Natural killer cell (primary cell): Measurements from ENCODE around the gene GAMT. TPM values are rescaled to one million over a fixed set of nuclear protein-coding genes. Genes with fewer than 3 reads are reported as not detected.
"Not testable (repeated sequence)": the region's sequence is repeated elsewhere in the genome, so short reads cannot be mapped to it uniquely, and the experiment has no call there.

ENCODE experiments used
- ATAC-seq, 3 donors: fragments of 150-1000 bp in 2 of 3; fragments of 200-7000 bp in 1 of 3; cut with Tn5 transposase; 1 replicate in 1 of 3; 2 replicates in 2 of 3; pipeline ENCODE4 v1.10.0; 2021; ENCODE audit warnings: mild to moderate bottlenecking in 2 of 3, moderate library complexity in 2 of 3
- DNase-seq, 2 donors: peaks; one replicate each; pipeline versions ENCODE4 v3.0.0 to v3.0.0-alpha.2; 2013 to 2021; ENCODE audit warnings: mixed read lengths in 1 of 2
- H3K27ac ChIP-seq: one replicate; pipeline ENCODE4 v1.5.1; 2013; ENCODE audit warnings: mild to moderate bottlenecking, low read length
- H3K27me3 ChIP-seq: one replicate; pipeline ENCODE4 v1.6.1; 2013; ENCODE audit warnings: low read length; ENCODE audit not compliant: control insufficient read depth, insufficient read depth
- H3K36me3 ChIP-seq: one replicate; pipeline ENCODE4 v1.6.1; 2013; ENCODE audit warnings: low read length; ENCODE audit not compliant: control insufficient read depth, insufficient read depth
- H3K4me1 ChIP-seq: one replicate; pipeline ENCODE4 v1.6.1; 2013; ENCODE audit warnings: low read length; ENCODE audit not compliant: control insufficient read depth, insufficient read depth
- H3K4me3 ChIP-seq: one replicate; pipeline ENCODE4 v1.5.1; 2013; ENCODE audit warnings: low read length
- H3K9me3 ChIP-seq: one replicate; pipeline ENCODE4 v1.6.1; 2013; ENCODE audit warnings: low read length; ENCODE audit not compliant: control insufficient read depth, insufficient read depth
- H3K27ac Mint-ChIP-seq, 2 donors: one replicate each; pipeline ENCODE4 v1.8.0; 2022; ENCODE audit warnings: mild to moderate bottlenecking in 2 of 2, mixed read lengths in 2 of 2, moderate library complexity in 1 of 2
- H3K27me3 Mint-ChIP-seq, 2 donors: one replicate each; pipeline ENCODE4 v1.8.0; 2022; ENCODE audit warnings: low read depth in 2 of 2, mixed read lengths in 2 of 2
- H3K36me3 Mint-ChIP-seq: one replicate; pipeline ENCODE4 v1.8.0; 2022; ENCODE audit warnings: mixed read lengths
- H3K4me1 Mint-ChIP-seq, 2 donors: one replicate each; pipeline ENCODE4 v1.8.0; 2022; ENCODE audit warnings: mixed read lengths in 2 of 2
- H3K4me3 Mint-ChIP-seq: one replicate; pipeline ENCODE4 v1.8.0; 2022; ENCODE audit warnings: mild to moderate bottlenecking, moderate library complexity, mixed read lengths
- H3K9me3 Mint-ChIP-seq, 2 donors: one replicate each; pipeline ENCODE4 v1.8.0; 2022; ENCODE audit warnings: mixed read lengths in 2 of 2
- CTCF ChIP-seq: fragments of 200-600 bp; IDR thresholded peaks from one replicate; pipeline ENCODE4 v1.8.0; 2022; ENCODE audit warnings: antibody characterized with exemption
- WGBS: methylation state at CpG from one replicate; pipeline ENCODE4 v1.1.7; 2013; ENCODE audit warnings: missing lambda C conversion rate; ENCODE audit not compliant: insufficient coverage; 5-methylcytosine and 5-hydroxymethylcytosine counted together
- intact Hi-C: fragments of 100-400 bp; cut with micrococcal nuclease; formaldehyde crosslinking; loops from one replicate; pipeline ENCODE4 v1.14.2; 2022
- total RNA-seq, 4 donors: library from RNA; stranded (reverse); fragments of 120-200 nt in 1 of 4; gene quantifications; one replicate each; pipeline versions ENCODE4 v1.2.3 to v1.2.4, GENCODE V29; 2013 to 2022

Gene GAMT
- total RNA-seq, 3 donors from 2014 or later (not counting 1 experiment from before 2014, with no cell fraction given) = 5.1 to 7.5 (median 7.1) TPM

GRCh38 chr19:1440418-1440801 lies 39.1 kb upstream of the GAMT start:
- H3K9me3 ChIP-seq = no peaks in the 10 kb centered on the region
- no peak for TF ChIP-seq CTCF
- Mint-ChIP-seq H3K4me1 (peaks cover 17 to 35% of the 10 kb centered on the region in 2 donors), H3K9me3 (no peaks in the 10 kb centered on the region), H3K27ac (peak overlapping the region; percentile 69 to 71), H3K27me3 (no peaks in the 10 kb centered on the region), H3K4me3 (peak overlapping the region; percentile 95), H3K36me3 (no peaks in the 10 kb centered on the region)
- peaks cover 35% of the 10 kb centered on the region for H3K36me3 ChIP-seq
- no peak overlapping the region for H3K27ac ChIP-seq
- H3K4me3 ChIP-seq = no peak overlapping the region
- 97% methylated on average over 15 of the region's 15 CpGs for WGBS
- DNase-seq (no peak), ATAC-seq (no peak)
- H3K4me1 ChIP-seq = peaks cover 41% of the 10 kb centered on the region
- intact Hi-C loops = no loop called here
- no peaks in the 10 kb centered on the region for H3K27me3 ChIP-seq

- Histone ChIP-seq H3K36me3 (peaks cover 40% of the 10 kb centered on the region), H3K4me1 (peaks cover 36% of the 10 kb centered on the region), H3K4me3 (peak overlapping the region; percentile 88)
- ATAC-seq, H3K9me3 Mint-ChIP-seq, DNase-seq, intact Hi-C loops, H3K9me3 ChIP-seq, H3K27me3 Mint-ChIP-seq, H3K27me3 ChIP-seq, H3K36me3 Mint-ChIP-seq, H3K27ac ChIP-seq: not testable (repeated sequence)
- Mint-ChIP-seq H3K4me3 (peak overlapping the region; percentile 95), H3K4me1 (peaks cover 15 to 28% of the 10 kb centered on the region in 2 donors), H3K27ac (peak overlapping the region; percentile 43 to 100)
- 82% methylated on average over 57 of the region's 57 CpGs for WGBS
These were observed 38.4 kb upstream of the GAMT start for GRCh38 chr19:1439525-1440417.

GRCh38 chr19:1438933-1439354 lies 37.6 kb upstream of the GAMT start:
- peaks cover 31% of the 10 kb centered on the region for H3K4me1 ChIP-seq
- Mint-ChIP-seq H3K9me3 (no peaks in the 10 kb centered on the region), H3K4me3 (peak overlapping the region; percentile 95), H3K4me1 (peaks cover 11 to 25% of the 10 kb centered on the region in 2 donors), H3K27ac (peak overlapping the region; percentile 91 to 100), H3K36me3 (no peaks in the 10 kb centered on the region), H3K27me3 (no peaks in the 10 kb centered on the region)
- peak overlapping the region; percentile 88 for H3K4me3 ChIP-seq
- intact Hi-C loops = loop anchor here (1.0 kb wide), 1 partner anchor 32 kb away; the partner anchor contains the start of gene DAZAP1
- TF ChIP-seq CTCF = no peak
- ATAC-seq = no peak
- H3K36me3 ChIP-seq = peaks cover 46% of the 10 kb centered on the region
- no peak overlapping the region for H3K27ac ChIP-seq
- WGBS = under 1% methylated on average over 26 of the region's 26 CpGs
- no peaks in the 10 kb centered on the region for H3K27me3 ChIP-seq
- no peaks in the 10 kb centered on the region for H3K9me3 ChIP-seq
- DNase-seq = peak in 1 of 2 donors; percentile 38
